ENCODE measurements around the gene RTKN. TPM values are rescaled to one million over a fixed set of nuclear protein-coding genes. Genes with fewer than 3 reads are reported as not detected.
"Not testable (repeated sequence)": the region's sequence is repeated elsewhere in the genome, so short reads cannot be mapped to it uniquely, and the experiment has no call there.

Gene RTKN
- total RNA-seq, 1 experiment from 2014 or later: 87.1 TPM

- not testable (repeated sequence) for H2BK20ac ChIP-seq (ENCODE audit: low read depth, low read length, poor library complexity, severe bottlenecking); H2BK15ac ChIP-seq (ENCODE audit: low read depth, low read length); H2BK5ac ChIP-seq (ENCODE audit: insufficient read length, low read length); H3K23ac ChIP-seq (ENCODE audit: insufficient read length, low read depth, low read length); H4K91ac ChIP-seq (ENCODE audit: insufficient read length, low read depth, low read length); H3K4me1 ChIP-seq (ENCODE audit: insufficient read depth, low read length); H3K79me1 ChIP-seq (ENCODE audit: insufficient read depth, low read depth, low read length, poor library complexity, severe bottlenecking); H3K56ac ChIP-seq (ENCODE audit: insufficient read length, low read depth, low read length); H2BK12ac ChIP-seq (ENCODE audit: insufficient read length, low read depth, low read length); H3K79me2 ChIP-seq (ENCODE audit: insufficient read depth, low read length); H2BK120ac ChIP-seq (ENCODE audit: low read depth, low read length, poor library complexity, severe bottlenecking); DNase-seq; H3K27me3 Mint-ChIP-seq (ENCODE audit: low read depth); H3K18ac ChIP-seq (ENCODE audit: insufficient read length, low read depth, low read length); H3K9me3 ChIP-seq (ENCODE audit: control insufficient read depth, low read depth, low read length); H3K9ac ChIP-seq (ENCODE audit: extremely low read depth, insufficient read length, low read length); H4K8ac ChIP-seq (replicated peaks; ENCODE audit: insufficient read length, low read depth, low read length); H3T11ph ChIP-seq (ENCODE audit: low read length); H3K4ac ChIP-seq (ENCODE audit: low read depth, low read length); H3K27ac Mint-ChIP-seq; H3K27ac ChIP-seq (ENCODE audit: insufficient read length, low read depth, low read length); H3K9me3 Mint-ChIP-seq; H2AFZ ChIP-seq (ENCODE audit: low read length); H3K14ac ChIP-seq (ENCODE audit: insufficient read depth, low read length); H3K27me3 ChIP-seq (ENCODE audit: insufficient read depth, low read length); H2AK5ac ChIP-seq (ENCODE audit: insufficient read length, low read length); H4K20me1 ChIP-seq (ENCODE audit: control insufficient read depth, insufficient read depth, insufficient read length); H4K5ac ChIP-seq (ENCODE audit: insufficient read length, low read depth, low read length)
- peak overlapping the region; percentile 97 for H3K4me2 ChIP-seq (ENCODE audit: insufficient read depth, insufficient read length, low read length)
- Mint-ChIP-seq H3K36me3 (ENCODE audit: insufficient read depth in 1 of 3, low read depth in 3 of 3) (peaks cover 10 to 29% (median 28%) of the 10 kb centered on the region in 3 experiments; a peak in 6 of 7 replicates), H3K4me1 (peaks cover 30 to 35% of the 10 kb centered on the region in 2 experiments), H3K4me3 (peak overlapping the region; percentile 96 to 97)
- no CpG with 5 or more reads among the region's 13 CpGs for WGBS (ENCODE audit: extremely low coverage, insufficient read length, low lambda C conversion rate)
- peaks cover 18% of the 10 kb centered on the region for H3K23me2 ChIP-seq (ENCODE audit: insufficient read length, low read depth, low read length, poor library complexity, severe bottlenecking)
These were observed 17.9 kb upstream of the RTKN start for GRCh38 chr2:74459503-74460118.
